ENCODE results near the gene LYPD3.

DNA sequence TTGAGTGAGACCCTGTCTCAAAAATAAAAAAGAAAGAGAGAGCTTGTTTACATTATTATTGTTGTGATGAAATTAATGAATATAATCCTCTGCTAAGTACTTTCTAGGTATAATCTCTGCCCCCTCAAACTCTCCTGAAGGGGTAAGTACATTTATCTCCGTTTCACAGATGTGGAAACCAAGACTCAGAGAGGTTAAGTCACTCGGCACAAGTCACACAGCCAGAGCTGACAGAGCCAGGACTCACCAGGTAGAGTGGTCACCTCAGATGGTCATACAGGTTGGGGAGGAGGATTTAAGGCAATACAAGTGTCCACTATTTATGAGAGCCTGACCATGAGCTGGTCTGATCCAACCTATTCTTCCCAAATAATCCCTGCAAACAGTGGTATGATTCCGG is 15.2 kb upstream of the LYPD3 start:
- TF ChIP-seq, protein P1, sequence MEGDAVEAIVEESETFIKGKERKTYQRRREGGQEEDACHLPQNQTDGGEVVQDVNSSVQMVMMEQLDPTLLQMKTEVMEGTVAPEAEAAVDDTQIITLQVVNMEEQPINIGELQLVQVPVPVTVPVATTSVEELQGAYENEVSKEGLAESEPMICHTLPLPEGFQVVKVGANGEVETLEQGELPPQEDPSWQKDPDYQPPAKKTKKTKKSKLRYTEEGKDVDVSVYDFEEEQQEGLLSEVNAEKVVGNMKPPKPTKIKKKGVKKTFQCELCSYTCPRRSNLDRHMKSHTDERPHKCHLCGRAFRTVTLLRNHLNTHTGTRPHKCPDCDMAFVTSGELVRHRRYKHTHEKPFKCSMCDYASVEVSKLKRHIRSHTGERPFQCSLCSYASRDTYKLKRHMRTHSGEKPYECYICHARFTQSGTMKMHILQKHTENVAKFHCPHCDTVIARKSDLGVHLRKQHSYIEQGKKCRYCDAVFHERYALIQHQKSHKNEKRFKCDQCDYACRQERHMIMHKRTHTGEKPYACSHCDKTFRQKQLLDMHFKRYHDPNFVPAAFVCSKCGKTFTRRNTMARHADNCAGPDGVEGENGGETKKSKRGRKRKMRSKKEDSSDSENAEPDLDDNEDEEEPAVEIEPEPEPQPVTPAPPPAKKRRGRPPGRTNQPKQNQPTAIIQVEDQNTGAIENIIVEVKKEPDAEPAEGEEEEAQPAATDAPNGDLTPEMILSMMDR (IDR thresholded peaks at IDR 0.05): no peak
- no peak for TF ChIP-seq POLR2A (IDR thresholded peaks at IDR 0.05)
